Non-pigmented ciliary epithelial cell (primary cell): ENCODE data around the gene VEPH1.

Experiments
- DNase-seq: peaks from one replicate; pipeline ENCODE4 v3.0.0-alpha.2; 2010; ENCODE audit warnings: low read depth

The VEPH1 gene

GRCh38 chr3:157502916-157503595 is at the start of gene VEPH1:
Gene VEPH1, minus strand, starts transcription at chr3:157503416. Its CDS starts 8,067 bp downstream, at chr3:157495349.
- DNase-seq: peak; percentile 54

- no peak for DNase-seq
Observed at GRCh38 chr3:157551961-157552360, 48.7 kb upstream of the VEPH1 start.

DNA sequence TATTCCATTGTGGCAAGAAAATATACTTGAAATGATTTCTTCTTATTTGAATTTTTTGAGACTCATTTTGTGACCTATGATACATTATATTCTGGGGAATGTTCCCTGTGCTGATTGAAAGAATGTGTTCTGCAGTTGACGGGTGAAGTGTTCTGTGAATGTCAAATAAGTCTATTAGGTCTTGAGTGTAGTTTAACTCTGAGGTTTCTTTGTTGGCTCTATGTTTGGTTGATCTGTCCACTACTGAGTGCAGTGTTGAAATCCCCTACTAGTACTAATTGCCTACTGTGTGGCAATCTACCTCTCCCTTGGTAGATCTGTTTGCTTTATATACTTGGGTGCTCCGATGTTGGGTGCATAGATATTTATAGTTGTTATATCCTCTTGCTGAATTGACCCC is 46.3 kb upstream of the VEPH1 start:
- DNase-seq: no peak

- DNase-seq: no peak
Observed at GRCh38 chr3:157544501-157545130, 41.4 kb upstream of the VEPH1 start.

GRCh38 chr3:157543501-157544035 is 40.4 kb upstream of the VEPH1 start:
- DNase-seq: no peak

DNA sequence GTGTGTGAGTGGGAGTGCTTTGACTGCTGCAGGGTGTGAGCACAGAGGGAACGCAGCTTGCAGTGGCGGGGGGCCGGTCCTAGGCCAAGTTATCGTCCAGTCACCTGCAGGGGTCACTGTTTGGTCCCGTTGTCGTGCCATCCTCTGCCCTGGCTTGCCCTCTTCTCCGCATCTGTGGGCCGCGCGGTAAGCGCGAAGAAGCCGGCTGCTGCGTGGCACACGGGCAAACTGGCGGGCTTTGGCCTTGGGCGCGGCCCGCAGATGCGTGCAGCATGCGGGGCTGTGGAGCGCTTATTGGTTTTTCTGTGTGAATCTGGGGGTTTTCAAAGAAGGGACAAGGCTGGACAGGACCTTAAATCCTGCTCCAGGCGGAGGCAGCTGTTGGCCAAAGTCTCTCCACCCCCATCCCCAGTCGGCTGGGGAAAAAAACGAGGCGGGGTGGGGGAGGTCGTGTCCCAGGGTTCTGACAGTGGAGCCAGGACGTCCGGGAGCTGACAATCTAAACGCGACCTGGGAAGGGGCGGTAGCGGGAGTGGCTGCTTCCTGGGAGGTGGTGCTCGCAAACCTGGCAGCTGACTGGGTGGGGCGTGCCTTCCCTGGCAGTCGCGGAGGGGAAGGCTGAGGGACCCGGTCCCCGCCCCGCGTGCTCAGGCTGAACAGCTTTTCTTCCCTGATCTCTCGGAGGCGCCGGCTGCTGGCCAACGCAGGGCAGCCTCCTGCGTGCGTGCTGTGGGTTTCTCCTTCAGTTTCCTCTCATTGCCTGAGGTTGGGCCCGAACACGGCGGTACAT is 39.7 kb upstream of the VEPH1 start:
- DNase-seq: no peak

DNA sequence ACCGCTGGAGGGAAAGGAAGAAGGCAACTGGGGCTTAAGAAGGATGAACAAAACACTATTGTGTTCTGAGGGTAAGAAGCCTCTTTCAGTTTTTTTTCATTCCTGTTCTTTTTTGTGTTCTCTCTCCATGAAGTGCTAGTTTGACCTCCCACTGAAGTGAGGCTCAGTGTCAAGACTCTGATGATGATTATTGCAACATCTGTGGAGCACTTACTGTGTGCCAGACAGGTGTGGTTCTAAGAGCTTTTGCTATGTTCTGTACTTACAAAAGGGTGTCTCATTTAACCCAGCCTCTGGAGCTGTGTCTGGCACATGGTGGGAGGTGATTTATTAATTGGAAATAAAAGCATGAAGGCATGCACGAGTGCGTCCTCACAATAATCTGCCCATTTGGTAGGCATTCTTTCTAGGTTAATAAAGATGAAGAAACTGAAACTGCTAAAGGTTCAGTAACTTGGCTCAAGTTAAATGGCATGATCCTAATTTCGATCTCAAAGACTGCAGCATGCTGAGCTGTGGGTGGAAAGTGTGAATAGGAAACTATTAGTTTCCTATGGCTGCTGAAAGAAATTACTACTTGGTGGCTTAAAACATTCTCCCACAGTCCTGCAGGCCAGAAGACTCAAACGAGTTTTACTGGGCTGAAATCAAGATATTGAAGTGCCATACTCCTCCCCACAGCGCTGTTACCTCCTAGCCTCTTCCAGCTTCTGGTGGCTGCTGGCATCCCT is 38.5 kb upstream of the VEPH1 start:
- no peak for DNase-seq

- DNase-seq: no peak
Observed at GRCh38 chr3:157540656-157541055, 37.4 kb upstream of the VEPH1 start.

GRCh38 chr3:157535667-157536066 is 32.5 kb upstream of the VEPH1 start:
- no peak for DNase-seq

GRCh38 chr3:157534725-157535161 is 31.5 kb upstream of the VEPH1 start:
- DNase-seq: no peak

DNA sequence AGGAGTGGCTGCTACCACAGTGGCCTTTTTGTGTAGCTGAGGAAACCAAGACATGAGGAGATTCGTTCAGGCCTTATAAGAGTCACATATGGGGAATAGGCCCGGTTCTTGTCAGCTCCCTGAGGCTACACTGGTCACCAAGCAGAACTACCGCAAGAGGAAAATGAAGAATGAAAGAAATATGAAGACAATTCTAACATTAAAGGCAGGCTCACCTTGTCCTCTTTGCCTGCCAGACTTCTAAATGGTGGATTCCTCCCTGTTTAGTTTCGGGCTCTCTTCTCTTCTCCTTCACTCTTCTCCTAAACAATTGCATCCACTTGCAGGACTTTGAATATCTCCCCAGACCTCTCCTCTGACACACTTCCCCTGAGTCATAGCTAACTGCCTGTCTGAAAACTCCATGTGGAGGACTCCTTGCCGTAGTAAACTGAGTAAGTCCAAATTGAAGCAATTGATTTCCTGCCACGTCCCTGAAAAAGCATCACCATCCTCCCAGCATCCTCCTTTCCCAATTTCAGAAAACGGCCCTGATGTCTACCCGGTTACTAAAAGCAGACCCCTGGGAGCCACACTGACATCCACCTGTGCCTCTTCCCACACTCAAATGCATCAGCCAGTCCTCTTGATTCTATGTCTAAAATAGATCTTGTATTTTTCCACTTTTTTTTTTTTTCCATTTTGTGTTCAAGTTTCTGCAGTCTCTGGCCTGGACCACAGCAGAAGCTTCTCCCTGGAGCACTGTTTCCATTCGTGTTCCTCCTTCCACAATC is 30.3 kb upstream of the VEPH1 start:
- DNase-seq: peak; percentile 86

DNA sequence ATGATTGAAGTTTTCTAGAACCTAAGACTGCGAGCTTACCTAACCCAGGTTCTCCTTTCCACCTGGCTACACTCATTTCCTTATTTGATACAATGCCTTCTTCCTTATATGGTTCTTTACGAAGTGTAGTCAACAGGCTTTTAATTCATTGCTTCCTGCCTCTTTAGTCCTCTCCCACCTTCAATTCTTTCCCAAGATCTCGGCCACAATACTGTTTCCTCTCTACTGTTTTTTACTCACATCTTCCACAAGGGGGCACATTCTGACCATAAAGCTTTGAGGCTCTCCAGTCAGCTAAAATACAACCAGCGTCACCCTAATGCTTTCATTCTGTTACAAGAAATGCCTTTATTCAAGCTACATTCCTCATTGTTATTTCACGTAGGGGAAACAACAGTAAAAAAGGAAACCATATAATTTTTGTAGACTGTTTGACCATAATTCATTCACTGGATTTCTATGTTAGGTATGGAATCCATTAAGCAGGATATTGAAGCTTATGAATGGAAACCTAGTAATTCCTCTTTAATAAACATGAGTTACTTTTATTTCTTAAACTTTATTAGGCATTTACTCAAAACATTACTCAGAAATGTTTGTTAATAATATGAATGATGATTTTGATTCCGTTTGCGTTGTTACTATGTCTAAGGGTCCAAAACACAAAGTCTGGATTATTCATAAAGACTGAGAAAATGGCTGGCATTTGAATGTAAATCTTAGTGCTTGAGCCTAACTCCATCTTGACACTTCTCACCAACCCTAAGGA is 29.5 kb upstream of the VEPH1 start:
- DNase-seq: peak; percentile 83

- no peak for DNase-seq
Observed at GRCh38 chr3:157531771-157532170, 28.6 kb upstream of the VEPH1 start.

DNA sequence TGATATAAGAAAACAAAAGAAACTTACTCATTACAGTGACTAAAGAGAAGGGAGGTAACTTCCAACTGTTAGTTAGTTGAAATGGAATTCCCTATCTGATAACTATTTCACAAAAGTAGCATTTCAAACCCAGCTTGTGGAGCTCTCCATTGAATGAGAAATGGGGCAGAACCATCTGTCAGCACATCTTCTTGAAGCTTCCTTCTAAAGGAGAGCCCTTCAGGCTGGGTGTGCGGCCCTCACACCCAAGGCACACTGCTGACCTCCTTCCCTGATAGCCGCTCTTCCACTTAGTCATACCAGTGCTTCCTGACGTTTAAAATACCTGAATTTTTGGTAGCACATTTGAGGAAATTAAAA is 28.1 kb upstream of the VEPH1 start:
- no peak for DNase-seq

- DNase-seq: no peak
Observed at GRCh38 chr3:157530637-157531300, 27.6 kb upstream of the VEPH1 start.

- DNase-seq: no peak
Observed at GRCh38 chr3:157529751-157530150, 26.5 kb upstream of the VEPH1 start.

DNA sequence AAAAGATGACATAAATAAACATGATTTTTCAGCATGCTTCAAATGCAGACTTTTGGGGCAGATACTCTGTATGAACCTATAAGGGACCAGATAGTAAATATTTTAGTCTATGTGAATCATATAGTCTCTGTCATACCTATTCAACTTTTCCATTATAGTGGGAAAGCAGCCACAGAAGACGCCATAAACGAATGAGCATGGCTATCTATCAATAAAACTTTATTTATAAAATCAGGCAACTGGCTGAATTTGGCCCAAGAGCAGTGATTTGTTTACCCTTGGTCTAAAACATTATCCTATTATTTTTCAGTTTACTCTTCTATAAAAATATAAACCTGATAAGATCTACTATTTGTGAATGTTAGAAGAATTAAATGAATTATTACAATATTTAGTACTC is 25.9 kb upstream of the VEPH1 start:
- DNase-seq: no peak

- DNase-seq: no peak
Observed at GRCh38 chr3:157527131-157527881, 24.1 kb upstream of the VEPH1 start.

DNA sequence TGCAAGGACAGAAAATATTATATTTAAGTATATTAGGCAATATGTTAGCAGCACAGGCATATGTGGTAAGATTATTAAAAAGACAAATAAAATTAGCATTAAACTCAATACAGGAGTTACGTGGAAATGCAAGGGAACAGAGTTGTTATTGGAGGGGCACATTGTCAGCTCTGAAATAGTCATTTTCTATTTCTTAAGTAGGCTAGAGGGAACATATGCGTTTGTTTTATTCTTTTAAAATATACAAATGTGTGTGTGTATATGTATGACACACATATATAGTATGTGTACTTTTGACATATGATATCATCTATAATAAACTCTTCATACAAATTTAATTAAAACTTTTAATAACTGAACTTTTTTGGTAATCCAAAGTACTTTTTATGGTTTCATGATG is 22.8 kb upstream of the VEPH1 start:
- no peak for DNase-seq
